Inferior parietal cortex (tissue), 1 donor: Measurements from ENCODE around the gene RCL1.
"Not testable (repeated sequence)": the region's sequence is repeated elsewhere in the genome, so short reads cannot be mapped to it uniquely, and the experiment has no call there.

Source experiments
- DNase-seq: peaks from one replicate; pipeline ENCODE4 v3.0.0-alpha.2; 2016; ENCODE audit errors: extremely low spot score

Gene RCL1

GRCh38 chr9:4783191-4783590, 9.6 kb upstream of the RCL1 start:
- DNase-seq = not testable (repeated sequence)

DNA sequence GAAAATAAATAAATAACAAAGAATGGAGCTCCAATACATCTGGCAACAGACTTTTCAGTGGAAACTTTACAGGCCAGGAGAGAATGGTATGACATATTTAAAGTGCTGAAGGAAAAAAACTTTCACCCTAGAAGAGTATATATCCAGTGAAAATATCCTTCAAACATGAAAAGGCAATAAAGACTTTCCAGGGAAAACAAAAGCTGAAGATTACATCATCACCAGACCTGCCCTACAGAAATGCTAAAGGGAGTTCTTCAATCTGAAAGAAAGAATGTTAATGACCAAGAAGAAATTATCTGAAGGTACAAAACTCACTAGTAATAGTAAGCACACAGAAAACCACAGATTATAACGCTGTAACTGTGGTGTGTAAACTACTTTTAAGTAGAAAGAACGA, 8.3 kb upstream of the RCL1 start:
- DNase-seq = no peak

- DNase-seq = no peak
These were observed 6.1 kb upstream of the RCL1 start for GRCh38 chr9:4786599-4786998.

GRCh38 chr9:4787876-4788275, 4.9 kb upstream of the RCL1 start:
- no peak for DNase-seq

DNA sequence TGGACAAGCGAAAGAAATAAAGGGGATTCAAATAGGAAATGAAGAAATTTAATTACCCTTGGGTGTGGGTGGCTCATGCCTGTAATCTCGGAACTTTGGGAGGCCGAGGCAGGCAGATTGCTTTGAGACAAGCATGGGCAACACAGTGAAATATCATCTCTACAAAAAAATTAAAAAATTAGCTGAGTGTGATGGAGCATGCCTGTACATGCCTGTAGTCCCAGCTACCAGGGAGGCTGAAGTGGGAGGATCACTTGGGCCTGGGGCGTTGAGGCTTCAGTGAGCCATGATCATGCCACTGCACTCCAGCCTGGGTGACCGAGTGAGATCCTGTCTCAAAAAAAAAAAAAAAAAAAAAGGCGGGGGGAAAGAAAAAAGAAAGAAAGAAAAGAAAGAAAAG, 4.0 kb upstream of the RCL1 start:
- no peak for DNase-seq

- no peak for DNase-seq
These were observed 631 bp upstream of the RCL1 start for GRCh38 chr9:4792054-4792571.

GRCh38 chr9:4793459-4794395, 983 bp downstream of the RCL1 start:
- no peak for DNase-seq

GRCh38 chr9:4794691-4795090, 1.9 kb downstream of the RCL1 start:
- DNase-seq = no peak

- DNase-seq = not testable (repeated sequence)
These were observed 2.4 kb downstream of the RCL1 start for GRCh38 chr9:4795108-4795507.

DNA sequence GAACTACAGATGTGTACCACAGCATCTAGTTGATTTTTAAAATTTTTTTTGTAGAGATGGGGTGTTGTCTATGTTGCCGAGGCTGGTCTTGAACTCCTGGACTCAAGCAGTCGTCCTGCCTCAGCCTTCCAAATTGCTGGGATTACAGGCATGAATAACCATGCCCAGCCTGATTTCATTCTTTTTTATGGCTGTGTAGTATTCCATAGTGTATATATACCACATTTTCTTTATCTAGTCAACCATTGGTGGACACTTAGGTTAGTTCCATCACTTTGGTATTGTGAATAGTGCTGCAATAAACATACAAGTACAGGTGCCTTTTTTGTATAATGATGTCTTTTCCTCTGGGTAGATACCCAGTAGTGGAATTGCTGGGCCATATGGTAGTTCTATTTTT, 3.8 kb downstream of the RCL1 start:
- no peak for DNase-seq

- DNase-seq = peak; percentile 46
These were observed 4.5 kb downstream of the RCL1 start for GRCh38 chr9:4796988-4797853.

DNA sequence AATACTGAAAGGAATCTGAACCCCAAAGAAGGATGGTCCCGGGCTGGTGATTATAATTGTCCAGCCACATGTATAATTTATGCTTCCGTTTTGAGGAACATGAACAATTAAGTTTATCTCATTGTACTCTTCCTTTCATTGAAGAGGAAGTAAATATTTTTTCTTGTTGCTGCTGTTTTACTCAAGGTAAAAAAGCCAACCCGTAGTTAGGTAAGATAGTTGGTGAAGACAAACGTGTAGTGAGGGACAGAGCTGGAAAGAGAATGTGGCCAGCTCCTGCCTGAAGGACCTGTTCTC, 5.1 kb downstream of the RCL1 start:
- no peak for DNase-seq

DNA sequence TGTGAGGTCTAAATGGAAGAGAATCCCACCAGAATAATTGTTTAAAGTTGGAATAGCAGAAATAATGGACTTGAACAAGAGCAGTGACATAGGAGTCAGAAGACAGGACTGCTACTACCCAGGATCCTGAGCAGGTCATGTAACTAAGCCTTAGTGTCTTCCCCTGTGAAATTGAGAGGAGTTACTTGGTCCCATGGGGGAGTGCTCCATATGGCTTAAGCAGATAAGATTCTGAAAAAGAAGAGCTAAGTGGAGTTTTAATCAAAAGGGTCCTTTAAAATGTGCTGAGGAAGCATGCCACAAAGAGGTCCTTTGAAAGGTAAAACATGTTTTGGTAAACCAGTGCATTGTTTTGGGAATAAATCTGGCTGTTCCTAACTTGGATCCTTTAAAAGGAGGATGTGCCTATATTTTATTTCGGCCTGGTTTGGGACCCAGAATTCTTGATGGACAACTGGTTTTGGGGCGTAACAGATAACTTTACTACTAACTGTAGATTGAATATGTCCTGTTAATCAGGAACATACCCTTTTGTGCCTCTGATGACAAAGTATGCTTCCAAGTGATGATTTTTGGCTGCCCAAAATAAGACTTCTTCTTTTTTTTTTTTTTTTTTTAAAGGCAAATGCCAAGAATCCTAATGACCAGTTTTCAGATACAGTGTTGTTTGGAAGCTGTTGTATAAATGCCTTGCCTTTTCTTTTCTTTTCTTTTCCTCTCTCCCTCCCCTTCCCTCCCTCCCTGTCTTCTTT, 5.7 kb downstream of the RCL1 start:
- DNase-seq = peak; percentile 33

DNA sequence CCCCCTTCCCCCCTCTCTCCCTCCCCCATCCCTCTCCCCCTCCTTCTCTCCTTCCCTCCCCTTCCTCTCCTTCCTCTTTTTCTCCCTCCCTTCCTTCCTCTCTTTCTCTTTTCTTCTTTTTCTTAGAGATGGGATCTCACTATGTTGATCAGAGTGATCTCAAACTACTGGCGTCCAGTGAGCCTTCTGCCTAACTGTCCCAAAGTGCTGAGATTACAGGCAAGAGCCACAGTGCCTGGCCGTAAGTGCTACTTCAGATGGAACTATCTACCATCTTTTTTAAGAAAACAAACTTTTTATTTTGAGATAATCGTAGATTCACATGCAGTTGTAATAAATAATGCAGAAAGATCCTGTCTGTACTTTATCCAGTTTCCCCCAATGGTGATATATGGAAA, 6.3 kb downstream of the RCL1 start:
- no peak for DNase-seq

DNA sequence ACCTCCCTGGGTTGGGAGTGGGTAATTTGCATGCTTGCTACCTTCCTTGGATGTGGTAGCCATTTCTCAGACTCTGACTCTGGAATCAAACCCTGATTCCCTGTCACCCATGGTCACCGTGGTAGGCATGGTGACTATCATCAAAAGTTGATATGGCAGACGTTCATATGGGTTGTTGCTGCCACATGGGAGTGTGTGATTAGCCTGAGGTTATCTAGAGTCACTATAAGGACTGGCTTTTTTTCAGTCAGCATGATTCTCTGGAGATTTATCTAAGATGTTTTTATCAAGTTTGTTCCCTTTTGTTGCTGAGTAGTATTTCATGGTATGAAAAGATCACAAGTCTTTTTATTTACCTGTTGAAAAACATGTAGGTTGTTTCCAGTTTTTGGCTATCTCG, 7.0 kb downstream of the RCL1 start:
- DNase-seq = no peak

DNA sequence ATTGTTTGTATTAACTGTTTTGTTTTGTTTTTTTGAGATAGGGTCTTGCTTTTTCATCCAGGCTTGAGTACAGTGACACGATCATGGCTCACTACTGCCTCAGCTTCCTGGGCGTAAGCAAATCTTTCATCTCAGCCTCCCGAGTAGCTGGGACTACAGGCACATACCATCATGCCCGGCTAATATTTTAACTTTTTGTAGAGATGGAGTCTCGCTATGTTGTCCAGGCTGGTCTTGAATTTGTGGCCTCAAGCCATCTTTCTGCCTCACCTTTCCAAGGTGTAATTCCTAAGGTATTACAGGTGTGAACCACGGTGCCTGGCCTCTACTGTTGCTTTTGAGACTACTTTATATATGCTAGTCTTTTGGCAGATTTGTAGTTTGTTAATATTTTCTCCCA, 8.4 kb downstream of the RCL1 start:
- DNase-seq = no peak

DNA sequence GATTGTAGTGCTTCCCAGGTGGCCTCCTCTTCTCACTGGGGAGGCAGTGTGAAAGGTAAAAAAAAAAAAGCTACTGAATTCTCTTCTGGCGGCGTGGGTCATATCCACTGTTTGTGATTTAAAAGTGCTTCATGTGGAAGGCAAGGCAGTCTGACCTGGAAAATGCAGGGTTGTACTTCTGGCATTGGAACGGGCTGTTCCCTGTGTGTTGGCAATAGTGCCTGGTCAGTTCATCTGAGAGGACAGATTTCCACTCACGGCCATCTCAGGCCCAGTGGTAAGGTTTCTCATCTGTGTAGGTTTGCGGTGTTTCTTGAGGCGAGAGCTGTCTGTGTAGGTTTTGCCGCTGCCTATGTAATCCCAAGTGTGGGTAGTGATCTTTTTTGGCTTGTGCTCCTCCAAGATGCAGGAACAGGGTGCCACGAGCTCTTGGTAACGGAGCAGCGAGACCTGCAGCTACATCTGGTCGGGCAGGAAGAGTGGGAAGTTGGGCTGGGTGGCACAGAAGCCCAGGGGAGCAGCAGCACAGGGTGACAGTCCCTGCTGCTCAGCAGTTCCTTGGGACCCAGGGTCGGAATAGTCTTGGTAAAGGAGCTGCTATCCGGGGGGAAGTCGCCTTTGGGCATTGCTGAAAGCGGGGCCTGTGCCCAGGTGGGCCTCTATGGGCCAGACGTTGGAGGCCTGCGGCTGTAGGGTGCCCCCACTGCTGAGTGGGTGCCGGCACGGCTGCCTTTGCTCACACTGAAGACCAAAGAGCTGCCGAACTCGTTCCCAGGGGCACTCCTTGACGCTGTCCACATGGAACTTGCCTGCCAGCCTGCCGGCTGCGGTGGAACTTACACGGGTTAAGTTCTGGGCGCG, 11.2 kb downstream of the RCL1 start:
- DNase-seq = no peak

DNA sequence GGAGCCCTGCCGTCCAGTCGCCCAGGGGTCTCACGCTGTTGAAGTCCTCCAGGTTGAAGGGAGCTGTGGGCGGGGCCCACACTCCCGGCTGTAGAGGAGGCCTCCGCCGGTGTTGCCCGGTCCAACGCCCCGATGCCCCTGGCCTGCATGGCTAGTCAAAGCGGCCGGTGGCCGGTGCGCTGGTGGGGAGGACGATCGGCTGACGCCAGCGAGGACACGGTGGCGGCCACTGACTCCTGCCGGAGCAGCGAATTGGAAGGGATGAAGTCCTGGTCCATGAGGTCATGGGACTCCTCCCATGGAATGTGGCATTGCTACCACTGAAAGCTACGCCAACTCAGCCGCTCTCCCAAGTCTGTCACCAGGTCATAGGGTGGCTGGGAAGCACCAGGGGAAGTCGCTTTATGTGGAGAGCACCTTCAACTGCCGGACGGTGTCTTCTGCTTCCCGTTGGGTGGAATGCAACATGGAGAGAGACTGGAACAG, 11.8 kb downstream of the RCL1 start:
- no peak for DNase-seq

- no peak for DNase-seq
These were observed 12.6 kb downstream of the RCL1 start for GRCh38 chr9:4805191-4805918.

- no peak for DNase-seq
These were observed 17.8 kb downstream of the RCL1 start for GRCh38 chr9:4810565-4810964.
